CD4-positive, alpha-beta T cell treated with Interleukin-4 for 1 hour (primary cell): Measurements from ENCODE around the gene DYTN.
A peak's percentile ranks its signal among the peaks of the same experiment; 100 is the strongest.
"Not testable (repeated sequence)": the region's sequence is repeated elsewhere in the genome, so short reads cannot be mapped to it uniquely, and the experiment has no call there.

Source experiments
- DNase-seq, 2 donors: peaks; one replicate each; pipeline ENCODE4 v3.0.0-alpha.2; 2020 to 2022

Gene DYTN, protein sequence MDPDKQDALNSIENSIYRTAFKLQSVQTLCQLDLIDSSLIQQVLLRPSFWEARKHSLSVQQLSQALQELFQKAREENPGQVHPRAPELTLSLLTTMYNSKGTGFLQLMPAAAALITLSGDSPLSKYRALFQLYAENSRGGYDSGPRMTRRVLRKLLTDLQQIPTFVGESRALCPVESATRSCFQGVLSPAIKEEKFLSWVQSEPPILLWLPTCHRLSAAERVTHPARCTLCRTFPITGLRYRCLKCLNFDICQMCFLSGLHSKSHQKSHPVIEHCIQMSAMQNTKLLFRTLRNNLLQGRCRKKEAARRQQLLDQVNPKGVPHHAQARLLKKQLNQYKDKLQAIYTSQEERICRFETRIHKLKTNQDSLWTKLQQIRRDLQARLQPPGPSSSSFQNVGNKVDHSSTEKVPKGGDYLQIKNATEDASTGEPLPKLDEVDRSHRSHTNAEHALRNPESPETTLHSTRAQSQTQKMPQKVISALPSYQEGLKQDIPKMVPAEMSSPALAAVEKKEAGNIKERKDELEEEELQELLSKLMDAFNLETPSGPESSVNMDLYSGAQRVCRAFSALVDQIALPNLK

DNA sequence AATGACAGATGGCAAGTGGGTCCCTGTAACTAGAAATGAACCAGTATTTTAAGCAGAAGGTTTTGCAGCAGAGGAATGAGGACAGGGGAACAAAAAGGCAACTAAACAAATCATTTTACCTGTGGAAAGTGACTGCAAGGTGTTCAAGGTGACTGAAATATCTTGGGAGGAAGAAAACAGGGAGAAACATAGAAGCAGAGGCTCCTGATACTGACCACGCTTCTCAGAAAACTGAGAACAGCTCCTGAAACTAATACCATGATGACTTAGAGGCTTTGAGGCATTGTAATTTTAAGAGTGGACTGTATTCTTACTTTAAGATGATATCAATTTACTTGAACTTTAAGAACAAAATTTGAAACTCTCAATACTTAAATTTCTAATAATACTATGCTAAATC, at the start of gene DYTN:
Gene DYTN, minus strand, starts transcription at position 101 of the 400 bp plus-strand sequence. CDS start 117 bp downstream, outside the sequence.
- no peak for DNase-seq

DNA sequence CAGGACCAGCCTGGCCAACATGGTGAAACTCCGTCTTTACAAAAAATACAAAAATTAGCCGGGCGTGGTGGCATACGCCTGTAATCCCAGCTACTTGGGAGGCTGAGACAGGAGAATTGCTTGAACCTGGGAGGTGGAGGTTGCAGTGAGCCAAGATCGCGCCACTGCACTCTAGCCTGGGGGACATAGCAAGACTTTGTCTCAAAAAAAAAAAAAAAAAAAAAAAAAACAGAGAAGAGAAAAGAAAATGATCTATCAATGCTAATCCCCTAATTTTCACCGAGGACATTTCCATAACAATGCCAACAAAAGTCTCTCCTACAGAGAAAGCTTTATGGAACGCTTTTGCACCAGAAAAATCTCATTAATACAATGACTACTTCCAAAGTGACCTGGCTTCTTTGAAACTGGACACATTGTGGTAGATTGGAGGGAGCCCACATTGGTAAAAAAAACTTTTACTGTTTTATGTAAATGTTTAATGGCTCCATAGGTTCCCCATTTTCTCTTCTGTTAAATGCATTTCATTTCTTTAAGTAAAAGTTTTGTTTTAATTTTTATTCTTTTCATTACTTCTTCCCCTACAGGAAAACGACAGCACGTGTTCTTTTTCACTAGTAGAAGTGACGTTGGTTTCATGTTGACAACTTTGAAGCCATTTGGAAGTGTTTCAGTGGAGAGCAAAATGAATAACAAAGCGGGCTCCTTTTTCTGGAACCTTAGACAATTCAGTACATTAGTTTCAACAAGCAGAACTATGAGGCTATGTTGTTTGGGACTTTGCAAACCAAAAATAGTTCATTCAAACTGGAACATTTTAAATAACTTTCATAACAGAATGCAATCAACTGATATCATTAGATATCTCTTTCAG, 48.1 kb upstream of the DYTN start:
- no peak for DNase-seq

DNA sequence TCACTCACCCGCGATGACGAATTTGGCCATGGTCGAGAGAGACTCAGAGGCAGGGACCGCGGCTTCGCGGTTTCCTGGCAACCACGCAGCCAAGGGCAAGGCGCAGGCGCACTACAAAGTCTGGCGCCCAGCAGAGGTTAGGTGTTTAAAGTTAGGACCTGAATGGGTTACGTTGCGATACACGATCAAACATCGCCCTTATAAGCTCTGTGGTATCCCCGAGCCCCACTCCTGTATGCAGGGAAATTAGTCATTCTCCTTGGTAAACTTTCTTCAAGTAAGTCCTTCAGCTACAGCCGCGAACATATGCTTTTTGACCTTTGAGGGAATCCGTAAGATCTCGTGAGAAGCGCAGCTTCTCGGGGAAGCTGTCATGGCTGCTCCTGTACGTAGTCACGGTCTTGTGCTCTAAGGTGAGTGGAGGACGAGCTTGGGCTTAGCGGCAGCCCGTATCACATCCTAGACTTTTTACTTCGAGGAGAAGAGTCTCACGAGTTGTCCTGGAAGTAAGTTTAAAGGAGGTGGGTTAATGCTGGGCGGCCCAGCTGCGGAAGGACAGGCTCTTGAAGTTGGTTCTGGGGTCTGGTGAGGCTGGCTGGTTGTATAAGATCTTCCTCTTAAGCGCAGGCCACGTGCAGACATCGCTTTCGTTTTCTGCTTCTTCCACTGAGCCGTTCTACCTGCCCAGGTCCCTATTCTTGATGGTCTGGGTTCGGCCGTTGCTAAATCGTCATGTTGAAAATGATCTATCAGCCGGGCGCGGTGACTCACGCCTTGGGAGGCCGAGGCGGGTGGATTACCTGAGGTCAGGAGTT, 47.3 kb upstream of the DYTN start, which contains the start of the genes FASTKD2 and MDH1B:
Gene FASTKD2, plus strand, starts transcription at position 365 of the 815 bp plus-strand sequence. CDS start 1,088 bp downstream, outside the sequence.
Gene MDH1B, minus strand, starts transcription at position 87 of the 815 bp plus-strand sequence. Its CDS starts 57 bp downstream, at position 30.
- peak; percentile 89 to 93 for DNase-seq

DNA sequence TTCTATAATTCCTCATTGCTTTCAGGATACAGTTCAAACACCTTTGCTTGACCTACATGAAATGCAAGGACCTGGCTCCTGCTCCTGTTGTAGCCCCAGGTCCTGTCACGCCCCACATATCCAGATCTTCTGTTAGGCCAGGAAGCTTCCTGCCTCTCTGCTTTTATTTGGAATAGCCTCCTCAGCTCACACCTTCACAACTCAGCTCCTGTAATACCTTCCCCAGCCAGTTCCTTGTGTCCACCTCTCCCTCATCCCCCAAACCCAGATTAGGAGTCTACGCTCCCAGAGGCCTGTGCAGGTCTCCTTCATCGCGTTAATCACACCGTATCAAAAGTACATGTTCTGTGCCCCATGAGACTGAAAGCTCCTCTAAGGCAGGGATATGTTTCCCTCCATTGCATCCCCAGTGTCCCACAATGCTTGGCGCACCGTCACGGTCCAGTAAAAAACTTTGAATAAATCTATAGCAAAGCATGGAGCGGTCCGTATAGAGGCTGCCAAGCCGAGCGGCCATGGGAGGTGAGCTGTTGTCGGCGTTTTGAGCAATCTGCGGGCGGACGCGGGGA, 46.6 kb upstream of the DYTN start:
- no peak for DNase-seq

DNA sequence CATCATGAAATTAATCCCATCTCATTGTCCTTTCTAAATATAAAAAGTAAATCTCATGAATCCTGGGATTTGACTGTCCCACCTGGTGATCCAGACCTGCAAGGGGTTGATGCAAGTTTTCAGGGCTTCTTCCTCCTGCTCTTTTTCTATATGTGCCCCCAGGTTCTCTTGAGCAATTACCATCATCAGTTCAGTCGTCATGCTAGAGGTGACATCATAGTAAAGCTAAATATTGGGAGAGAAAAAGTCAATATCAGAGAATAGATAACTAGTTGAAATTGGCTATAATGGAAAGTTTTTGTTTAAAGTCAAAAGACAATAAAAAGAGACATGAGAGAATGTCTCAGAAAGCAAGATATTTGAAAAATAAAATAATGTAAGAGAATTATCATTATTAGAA, 38.6 kb upstream of the DYTN start:
- no peak for DNase-seq

DNA sequence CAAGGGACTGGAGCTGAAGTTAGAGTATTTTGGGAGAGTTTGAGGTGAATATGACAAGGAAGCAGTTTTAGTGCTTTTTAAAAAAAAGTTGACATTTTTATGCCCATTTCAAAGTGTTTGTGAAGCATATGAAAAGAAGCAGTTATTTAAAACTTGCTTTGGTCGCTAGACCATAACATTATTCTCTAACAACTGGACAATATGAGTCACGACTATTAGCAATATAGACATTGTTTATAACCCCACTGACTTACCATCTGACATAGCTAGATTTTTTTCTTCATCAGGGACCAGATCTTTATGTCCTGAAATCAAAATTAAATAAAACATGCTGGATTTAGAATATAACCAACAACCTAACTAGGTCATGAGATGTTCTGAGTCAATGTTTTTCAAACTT, 22.6 kb upstream of the DYTN start:
- no peak for DNase-seq

DNA sequence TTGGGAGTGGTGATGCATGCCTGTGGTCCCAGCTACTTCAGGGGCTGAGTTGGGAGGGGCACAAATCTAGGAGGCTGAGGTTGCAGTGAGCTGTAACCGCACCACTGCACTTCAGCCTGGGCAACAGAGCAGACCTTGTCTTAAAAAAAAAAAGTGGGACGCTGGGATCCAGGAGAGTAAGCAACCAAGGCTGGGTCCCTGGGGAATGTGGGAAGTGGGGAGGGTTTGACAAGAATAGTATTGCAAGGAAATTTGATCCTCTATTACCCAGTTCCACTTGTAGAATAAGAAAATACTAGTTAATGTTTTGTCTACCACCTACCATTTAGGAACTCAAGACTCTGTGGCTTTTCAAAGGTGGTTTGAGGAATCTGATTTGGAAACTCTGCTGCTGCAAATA, 21.1 kb upstream of the DYTN start:
- DNase-seq, result no peak

DNA sequence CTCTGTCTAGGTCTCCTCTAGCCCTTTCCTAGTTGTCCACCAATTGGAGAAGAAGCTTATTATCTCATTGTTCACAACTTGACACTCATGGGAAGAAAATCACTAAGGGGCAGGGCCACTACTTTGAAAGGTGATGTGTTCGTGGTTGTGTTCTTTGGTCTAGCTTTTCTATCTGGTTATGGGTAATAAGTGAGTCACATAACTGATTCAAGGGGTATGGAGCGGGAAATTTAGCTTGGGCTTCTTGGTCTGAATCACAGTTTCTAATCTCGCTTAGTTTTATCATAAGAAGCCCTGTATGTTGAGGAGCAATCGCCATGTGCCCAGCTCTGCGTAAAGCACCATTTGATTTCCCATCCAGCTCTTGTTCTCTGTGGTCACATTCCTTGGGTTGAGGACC, 18.7 kb upstream of the DYTN start:
- DNase-seq, result no peak

DNA sequence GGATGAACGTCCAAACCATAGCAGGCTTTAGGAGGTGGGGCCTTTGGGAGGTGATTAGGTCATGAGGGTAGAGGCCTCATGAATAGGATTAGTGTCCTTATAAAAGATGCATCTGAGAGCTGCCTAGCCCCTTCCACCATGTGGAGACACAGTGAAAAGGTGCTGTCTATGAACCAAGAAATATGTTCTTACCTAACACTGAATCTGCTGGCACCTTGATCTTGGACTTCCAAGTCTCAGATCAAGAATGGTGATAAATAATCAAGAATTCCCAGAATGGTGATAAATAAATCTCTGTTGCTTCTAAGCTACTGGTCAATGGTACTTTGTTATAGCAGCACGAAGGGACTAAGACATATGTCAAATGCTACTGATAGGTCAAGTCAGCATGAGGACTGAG, 15.1 kb upstream of the DYTN start:
- no peak for DNase-seq

DNA sequence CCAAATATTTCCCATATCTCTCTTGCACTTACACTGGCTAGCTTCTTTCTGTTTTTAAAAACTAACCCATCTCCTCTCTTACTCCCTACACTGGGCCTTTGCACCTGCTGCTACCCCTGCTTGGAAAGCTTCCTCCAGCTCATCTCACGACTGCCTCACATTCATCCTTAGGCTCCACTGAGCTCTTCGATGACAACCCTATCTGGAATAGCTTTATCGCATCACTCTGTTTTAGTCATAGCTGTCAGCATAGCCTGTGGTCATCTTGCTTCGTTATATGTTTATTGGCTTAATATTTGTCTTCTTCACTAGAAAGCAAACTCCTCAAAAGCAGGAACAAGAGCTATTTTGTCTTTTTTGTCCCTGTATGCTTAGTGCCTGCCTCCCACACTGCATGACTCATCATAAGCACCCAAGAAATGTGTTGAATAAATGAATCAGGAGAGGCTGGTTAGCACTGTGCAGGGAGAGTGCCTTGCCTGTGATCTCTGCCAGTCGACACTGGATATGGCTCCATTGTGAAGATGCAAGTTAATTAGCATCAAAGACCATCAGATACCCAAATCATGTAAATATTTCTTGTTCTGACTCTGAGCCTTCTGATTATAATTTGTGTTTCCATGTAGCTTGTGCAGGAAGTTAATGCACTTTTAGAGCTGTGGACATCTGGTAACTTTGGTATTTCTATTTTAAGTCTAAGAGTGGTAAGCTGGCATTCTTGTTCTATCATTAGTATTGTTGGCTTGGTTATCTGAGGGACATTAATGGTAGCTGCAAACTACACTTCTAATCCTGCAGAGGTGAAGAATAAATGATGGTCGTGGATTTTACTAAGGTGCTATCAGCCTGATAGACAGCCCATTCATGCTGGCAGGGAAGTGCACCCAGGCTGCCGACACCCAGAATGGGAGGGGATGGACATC, 10.3 kb upstream of the DYTN start:
- DNase-seq, result no peak

DNA sequence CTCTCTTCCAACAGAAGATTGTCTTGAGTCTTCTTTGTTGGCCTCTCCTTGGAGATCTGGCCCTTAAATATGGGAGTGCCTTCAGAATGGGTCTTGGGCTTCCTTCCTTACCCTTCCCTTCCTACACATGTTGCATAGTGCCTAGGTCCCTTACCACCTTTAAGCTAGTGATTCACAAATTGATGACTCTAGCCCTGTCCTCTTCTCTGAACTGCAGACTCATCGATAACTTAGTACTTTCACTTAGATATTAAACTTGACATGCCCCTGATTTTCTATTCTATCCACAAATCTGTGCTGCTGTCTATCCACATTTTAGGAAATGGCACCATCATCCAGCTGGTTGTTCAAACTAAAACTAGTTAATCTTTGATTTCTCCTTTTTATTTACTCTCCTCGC, 9.1 kb upstream of the DYTN start:
- DNase-seq, result no peak

DNA sequence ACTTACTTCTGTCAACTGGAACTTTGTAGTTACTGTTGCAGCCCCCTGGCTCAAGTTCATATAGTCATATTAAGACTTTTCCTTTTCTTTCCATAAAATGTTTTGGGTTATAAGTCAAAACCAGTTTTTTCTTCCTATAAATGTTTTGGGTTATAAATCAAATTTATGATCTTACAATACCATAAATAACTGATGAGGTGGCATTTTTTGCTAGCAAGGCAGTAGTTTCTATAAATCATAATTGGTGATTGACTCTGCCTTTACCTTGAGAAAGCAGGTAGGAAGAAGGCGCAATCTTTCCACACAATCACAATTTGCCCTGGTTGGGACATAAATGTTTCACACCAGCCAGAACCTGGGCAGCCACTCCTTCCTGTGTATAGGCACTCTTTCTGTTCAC, 5.1 kb upstream of the DYTN start:
- DNase-seq, result no peak

DNA sequence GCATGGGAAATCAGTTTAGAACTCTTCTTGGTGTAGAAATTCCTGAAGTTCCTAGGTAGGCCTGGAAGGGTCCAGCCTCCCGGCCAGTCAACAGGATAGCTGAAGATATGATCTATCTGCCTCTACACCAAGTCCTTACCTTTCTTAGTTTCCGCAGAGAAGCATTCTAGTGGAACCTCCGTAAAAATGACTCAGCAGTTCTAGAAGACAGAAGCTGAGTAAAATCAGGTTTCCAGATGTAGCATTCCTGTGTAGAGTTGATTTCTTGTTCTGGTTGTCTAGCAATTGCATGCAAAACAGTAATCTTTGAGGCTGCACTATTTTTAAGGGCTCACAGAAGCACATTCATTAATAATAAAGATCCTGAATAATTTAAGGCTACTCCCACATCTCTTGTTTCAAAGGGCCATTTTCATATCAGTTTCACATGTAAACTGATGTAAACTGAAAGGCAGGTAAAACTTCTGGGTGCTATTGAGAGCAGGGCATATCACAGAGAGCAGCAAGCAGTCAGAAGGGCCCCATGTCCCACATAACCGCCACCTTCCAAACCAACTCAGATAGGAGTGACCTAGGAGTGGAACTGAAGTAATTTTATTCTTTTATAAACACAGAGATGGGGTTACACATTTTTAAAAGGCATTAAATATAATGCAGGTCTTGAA, 3.2 kb upstream of the DYTN start:
- no peak for DNase-seq

DNA sequence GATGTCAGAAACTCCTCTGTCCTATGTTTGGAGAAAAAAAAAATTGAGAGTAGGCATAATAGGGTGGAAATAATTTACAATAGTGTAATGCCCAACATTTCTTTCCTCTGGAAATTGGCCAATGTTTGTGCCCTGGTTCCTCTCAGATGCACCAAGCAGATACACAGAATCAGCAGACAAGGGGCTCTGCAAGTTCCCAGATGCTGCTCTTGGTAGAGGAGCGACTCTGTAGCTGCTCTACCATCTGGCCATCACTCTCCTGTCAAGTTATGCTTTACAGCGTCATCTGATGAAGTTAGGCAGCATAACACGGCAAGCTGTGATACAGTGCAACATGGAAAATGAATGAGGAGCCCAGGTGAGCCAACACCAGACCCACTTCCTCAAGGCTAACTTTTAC, 1.6 kb downstream of the DYTN start:
- DNase-seq, result no peak

DNA sequence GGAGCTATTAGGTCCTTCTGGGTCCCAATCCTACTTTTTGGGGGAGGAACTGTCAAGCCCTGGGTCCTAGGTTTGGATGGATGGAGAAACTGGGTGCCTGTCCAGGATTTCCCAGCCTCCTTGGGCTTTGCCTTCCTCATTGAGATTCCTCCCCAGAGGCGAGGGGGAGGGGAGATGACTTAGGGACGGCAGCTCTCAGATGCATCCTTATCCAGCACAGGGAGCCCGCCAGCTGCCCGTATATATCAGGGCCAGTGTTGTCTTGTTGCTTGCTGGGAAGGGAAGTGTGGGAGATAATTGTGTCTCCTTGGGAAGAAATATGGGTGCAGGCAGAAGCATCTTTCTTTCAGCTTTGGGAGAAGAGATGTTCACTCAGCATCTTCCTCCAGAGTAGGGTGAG, 3.0 kb downstream of the DYTN start:
- not testable (repeated sequence) for DNase-seq

DNA sequence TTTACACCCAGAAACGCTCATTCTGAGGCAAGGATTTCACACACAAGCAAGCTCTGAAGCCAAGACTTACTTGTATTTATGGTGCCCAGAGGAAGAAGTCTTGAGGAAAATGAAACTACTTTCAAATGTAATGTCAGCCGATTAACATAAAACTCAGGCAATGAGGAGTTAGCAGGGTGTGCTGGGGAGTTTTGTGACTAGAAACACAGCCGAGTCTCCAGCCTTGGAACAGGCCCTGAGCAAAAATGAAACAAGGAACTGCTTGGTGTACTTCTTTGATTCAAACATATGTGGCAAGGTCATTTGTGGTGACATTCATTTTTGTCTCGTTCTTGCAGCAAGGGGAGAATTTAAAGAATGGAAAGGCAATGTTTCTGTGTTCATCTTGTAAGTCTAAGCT, 4.5 kb downstream of the DYTN start:
- DNase-seq, result no peak

DNA sequence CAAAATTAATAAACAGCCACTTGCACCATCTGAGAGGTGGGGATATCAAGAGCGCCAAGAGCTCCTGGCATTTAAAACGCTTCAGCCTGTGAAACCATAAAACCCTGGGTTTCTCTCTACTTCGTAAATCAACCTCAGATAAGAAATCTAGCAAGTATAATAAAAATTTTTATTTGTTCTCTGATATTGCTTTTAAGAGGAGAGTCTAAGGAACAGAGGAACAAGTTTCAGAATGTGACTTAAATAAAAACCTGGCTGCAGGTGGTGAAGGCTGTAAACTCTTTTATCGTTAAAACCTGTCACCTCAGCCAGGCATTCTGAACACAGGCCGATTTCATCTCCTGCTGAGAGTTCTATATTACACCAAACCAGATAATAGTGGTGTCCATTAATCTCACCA, 9.9 kb downstream of the DYTN start:
- no peak for DNase-seq

DNA sequence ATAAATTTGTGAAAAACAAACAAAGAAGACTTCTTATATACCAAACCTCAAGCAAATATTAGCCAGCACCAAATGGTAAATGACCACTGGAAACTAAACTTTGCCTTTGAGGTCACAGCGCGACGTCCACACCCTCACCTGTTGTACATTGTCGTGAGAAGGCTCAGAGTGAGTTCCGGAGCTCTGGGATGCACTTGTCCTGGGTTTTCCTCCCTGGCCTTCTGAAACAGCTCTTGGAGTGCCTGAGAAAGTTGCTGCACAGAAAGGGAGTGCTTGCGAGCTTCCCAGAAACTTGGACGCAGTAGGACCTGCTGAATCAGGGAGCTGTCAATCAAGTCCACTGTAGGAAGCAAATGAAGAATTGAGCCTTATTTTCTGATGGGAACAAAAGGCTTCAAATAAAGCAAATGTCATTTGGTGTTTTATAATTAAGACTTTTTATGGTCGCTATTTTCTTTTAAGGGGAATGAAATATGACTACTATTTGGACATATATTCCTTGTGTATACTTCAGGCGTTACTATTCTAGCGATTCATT, 11.0 kb downstream of the DYTN start:
- no peak for DNase-seq

DNA sequence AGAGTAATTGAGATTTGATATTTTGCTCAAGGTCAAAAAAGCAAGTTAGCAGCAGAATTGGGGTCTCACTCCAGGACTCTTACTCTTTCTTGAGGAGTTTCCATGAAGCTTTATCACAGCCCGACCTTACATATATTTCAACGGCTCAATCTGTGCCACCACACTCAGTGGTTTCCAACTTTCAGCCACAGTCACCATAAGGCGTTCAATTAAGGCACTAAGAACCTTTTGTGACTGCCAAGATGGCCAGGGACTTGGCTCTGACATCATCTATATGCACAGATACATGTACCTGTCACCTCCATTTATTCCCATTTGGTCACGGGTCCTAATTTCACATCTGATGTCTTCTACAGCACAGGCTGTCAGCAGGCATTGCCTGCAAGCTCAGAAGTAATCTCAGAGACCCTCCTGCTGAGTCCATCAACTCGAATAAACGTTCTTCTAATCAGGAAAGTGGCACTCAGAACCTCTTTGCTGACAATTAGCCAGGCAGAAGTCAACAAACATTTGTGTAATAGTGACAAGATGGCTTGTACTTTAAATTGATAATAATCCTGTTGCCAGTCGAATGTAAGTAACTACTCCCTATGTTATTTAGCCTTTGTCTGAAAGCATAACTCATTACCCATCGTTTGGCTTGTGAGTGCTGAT, 16.1 kb downstream of the DYTN start:
- DNase-seq, result no peak

DNA sequence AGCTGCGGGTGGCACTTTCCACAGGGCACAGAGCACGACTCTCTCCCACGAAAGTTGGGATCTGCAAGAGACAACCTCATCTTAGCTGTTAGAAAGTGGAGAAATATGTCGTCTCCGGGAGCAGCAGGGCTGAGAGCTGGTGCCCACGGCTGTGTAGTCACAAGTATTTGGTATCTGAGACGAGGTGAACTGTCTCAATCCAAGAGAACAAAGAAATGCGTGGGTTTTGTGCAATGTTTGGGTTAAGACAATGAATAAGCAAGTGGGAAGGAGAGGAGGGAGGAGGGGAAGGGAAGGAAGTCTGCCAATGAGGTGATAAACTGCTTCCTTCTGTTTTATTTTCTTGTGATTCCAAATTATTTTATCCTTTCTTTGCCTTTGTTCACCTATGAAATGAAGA, 18.0 kb downstream of the DYTN start:
- DNase-seq, result no peak
